CD4-positive, alpha-beta T cell treated with Interleukin-2 at 100 ng/mL for 4 hours (primary cell): ENCODE measurements around the gene UFSP1.

Experiments used
- DNase-seq: peaks from one replicate; pipeline ENCODE4 v3.0.0-alpha.2; 2020; ENCODE audit warnings: low spot score

UFSP1 gene

DNA sequence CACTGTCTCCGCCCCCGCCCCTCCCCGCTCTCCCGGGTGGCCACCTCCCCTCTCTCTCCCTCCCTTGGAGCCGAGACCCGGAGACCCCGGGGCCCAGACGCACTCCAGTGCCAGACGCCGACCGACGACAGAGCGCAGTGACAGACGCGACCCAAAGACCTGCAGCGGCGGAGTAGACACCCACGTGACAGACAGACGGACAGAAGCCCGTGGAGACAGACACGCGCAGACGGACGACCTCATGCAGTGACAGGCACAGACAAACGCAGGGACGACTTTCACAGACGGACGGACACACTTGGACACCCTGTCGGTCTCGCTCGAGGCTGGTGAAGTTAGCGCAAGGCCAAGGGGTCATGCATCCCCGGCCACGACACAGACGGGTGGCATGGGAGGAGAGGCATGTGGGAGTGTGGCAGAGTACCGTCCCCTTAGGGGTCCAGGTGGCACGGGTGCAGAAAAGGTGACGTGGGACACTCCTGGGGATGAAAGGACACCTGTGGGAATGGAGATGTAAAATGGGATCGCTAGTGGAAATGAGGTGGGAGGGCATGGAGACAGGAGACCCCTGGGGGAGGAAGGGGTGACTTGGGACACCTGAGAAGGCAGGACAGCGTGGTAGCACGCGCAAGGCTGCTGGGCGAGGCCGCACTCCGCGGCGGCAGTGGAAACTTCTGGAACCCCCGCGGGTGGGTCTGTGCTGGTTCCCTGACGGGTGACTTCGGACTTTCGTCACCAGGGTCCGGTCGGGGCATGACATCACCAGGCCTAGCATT lies 6.6 kb upstream of the UFSP1 start:
- DNase-seq = peak; percentile 24

GRCh38 chr7:100895701-100895955 lies 6.1 kb upstream of the UFSP1 start, which contains the start of gene ACHE:
Gene ACHE, minus strand, starts transcription at chr7:100895888. Its CDS starts 1,656 bp downstream, at chr7:100894232.
- no peak for DNase-seq

- DNase-seq = peak; percentile 54
Observed at GRCh38 chr7:100894860-100895700, 5.6 kb upstream of the UFSP1 start.

GRCh38 chr7:100893910-100894721 lies 4.6 kb upstream of the UFSP1 start:
- no peak for DNase-seq

DNA sequence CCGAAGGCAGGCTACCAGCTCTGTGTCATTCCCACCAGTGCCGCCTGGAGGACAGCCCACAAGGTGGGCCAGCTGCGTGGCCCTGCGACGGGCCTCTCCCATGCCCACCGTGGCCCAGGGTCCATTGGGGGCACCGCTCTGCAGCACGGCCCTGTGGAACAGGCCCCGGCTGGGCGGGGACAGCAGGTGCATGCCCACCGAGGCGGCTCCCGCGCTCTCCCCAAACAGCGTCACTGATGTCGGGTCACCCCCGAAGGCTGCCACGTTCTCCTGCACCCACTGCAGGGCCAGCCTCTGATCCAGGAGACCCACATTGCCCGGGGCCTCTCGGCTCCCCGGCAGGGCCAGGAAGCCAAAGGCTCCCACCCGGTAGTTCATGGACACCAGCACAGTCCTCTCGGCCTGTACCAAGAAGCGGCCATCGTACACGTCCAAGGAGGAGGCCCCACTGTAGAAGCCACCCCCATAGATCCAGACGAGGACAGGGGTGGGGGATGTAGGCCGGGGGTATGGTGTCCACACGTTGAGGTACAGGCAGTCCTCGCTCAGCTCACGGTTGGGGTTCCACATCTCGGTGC lies 3.9 kb upstream of the UFSP1 start:
- no peak for DNase-seq

DNA sequence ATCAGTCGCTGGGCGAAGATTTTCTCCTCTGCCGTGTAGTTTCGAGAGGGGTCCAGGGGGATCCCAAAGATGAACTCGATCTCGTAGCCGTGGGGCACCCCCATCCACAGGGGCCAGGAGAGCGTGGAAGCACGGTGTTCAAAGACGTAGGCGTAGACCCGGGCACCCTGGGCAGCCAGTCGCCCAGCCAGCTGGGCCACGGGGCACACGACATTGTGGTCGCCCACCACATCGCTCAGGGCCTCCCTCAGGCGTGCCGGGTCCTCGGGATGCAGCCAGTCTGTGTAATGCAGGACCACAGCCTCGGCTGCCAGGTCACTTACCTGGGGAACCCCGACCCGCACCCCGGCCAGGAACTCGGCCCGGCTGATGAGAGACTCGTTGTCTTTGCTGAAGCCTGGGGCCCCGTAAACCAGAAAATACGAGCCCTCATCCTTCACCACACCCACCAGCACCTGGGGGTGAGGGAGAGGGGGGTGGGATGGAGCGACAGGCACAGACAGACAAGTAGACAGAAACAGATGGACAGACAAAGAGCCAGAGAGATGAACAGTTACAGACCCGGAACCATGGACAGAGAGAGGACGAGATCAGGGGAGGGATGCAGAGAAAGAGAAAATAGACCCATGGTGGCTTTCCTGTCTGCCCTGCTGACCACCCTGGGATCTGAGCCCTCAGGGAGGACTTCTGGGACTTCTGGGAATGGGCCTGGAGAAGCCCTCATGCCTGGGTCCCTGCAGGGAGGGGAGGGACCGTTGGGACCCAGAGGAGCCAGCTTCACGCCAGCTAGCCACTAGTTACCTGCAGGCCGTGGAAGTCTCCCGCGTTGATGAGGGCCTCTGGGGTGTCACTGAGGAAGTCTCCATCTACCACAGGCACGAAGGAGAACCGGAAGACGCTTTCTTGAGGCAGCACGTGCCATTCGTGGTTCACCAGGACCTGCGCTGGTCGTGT lies 3.1 kb upstream of the UFSP1 start:
- DNase-seq = no peak

DNA sequence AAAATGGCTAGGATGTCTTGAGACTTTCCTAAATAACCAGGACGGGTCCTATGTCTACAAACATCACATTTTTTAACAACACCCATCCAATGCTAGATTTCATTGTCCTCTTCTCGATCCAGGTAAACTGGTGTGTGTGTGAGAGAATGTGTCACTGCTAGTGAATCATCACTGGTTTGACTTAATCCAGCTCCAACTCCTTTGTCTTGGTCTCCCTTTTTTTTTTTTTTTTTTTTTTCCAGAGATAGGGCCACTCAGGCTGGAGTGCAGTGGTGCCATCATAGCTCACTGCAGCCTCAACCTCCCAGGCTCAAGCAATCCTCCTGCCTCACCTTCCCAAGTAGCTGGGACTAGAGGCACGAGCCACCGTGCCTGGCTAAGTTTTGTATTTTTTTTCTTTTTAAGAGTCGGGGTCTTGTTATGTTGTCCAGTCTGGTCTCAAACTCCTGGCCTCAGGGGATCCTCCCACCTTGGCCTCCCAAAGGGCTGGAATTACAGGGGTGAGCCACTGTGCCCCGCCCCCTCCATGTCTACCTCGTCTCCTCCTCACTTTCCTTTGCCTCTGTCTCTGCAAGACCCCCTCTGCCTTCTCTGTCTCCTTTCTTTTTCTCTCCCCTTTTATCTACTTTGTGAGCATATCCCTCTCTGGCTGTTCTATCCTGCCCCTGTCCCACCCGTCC lies 2.2 kb upstream of the UFSP1 start:
- no peak for DNase-seq

DNA sequence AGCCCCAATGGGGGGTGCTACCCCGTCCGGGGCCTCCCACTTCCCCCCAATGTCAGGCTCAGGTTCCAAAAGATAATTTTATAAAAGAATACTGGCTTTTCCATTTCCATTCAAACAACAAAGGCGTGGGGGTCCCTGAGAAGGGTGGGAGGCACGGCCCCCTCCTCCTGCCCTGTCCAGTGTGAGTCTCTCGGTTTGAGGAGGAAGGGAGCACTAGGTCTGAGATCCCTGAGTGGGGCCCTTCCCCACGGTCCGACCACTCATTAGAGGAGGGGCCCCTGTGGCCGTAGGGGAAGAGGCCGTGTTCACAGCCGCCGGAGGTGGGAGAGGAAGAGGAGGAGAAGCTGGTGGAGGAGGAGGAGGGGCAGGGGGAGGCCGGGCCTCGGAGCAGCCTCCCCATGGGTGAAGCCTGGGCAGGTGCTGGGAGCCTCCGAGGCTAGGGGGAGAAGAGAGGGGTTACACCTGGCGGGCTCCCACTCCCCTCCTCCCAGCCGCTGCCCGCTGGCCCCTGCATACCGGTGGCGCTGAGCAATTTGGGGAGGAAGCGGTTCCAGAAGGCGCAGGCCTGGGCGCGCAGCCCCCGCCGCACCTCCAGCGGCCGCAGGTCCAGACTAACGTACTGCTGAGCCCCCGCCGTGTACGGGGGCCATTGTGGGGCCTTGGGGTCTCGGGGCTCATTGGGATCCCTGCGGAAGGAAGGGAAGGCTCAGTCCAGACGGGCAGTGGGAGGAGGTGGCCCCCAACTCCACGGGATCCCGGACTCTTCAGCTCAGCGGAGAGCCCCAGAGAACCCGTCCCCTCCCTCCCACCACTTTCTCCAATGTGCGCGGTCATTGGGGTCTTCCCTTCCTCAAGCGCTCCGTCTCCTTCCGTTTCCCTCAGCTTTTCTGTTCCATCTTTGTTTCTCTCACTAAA lies 1.4 kb upstream of the UFSP1 start:
- no peak for DNase-seq

DNA sequence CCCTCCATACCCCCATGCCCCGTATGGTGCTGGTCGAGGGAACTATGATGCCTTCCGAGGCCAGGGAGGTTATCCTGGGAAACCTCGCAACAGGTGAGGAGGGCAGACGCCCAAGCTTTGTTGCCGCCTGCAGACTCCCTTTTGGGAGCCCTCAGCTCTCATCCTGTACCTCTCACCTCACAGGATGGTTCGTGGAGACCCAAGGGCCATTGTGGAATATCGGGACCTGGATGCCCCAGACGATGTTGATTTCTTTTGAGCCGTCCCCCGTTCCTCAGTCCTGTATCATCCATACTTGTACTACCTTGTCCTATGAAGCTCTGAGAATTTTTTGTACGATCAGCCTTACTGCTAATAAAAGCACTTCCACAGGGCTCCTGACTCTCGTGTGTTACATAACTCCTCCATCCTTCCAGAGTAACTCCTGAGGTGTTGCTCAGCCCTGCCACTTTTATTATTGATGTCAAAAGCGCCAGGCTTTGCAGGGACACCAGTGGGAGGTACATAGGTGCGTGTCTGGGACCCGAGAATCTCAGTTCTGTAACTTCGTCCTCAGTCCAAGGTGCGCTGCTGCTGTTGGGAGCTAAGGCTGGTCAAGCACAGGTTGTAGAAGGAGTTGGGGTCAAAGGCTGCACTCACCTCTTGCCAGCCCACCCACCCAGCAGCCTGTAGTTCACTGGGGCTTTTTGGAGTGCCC lies 1.1 kb downstream of the UFSP1 start:
- no peak for DNase-seq

DNA sequence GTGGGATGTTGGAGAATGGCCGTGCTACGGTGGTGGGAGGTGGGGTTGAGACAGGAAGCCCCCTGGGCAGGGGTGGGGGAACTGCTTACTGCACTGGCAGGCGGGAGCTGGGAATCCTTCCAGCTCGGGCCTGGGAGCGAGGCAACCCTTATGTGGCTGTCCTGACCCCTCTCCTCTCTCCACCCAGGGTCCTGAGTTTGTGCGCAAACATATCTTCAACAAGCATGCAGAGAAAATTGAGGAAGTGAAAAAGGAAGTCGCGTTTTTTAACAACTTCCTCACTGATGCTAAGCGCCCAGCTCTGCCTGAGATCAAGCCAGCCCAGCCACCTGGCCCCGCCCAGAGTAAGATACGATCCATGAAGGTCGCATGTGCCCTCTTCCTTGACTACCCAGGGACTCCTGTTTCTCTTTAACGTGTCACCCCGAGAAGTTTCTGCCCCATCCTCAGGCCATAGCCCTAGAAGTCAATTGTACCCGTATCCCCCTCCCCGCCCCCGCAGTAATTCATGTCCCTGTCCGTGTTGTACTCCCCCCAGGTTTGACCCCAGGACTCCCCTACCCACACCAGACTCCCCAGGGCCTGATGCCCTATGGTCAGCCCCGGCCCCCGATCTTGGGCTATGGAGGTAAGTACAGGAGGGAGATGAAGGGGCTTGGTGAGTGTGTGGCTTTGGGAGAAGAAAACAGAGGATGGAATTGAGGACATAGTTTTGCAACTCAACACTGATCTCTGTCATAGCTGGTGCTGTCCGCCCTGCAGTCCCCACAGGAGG lies 1.8 kb downstream of the UFSP1 start:
- peak; percentile 61 for DNase-seq

DNA sequence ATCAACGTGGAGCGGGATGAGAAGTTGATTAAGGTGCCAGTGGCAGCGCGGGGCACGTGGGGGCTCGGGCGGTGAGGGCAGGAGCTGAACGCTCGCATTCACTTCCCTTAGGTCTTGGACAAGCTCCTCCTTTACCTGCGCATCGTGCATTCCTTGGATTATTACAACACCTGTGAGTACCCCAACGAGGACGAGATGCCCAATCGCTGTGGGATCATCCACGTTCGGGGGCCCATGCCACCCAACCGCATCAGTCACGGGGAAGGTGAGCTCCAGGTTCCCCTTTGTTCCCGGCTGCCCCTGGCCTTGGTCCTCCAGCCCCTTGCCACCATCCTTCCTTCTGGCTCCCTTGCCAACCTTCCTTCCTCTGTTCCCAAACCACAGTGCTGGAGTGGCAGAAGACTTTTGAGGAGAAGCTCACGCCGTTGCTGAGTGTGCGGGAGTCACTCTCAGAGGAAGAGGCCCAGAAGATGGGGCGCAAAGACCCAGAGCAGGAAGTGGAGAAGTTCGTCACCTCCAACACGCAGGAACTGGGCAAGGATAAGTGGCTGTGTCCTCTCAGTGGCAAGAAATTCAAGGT lies 2.5 kb downstream of the UFSP1 start:
- DNase-seq = peak; percentile 12

GRCh38 chr7:100886142-100886935 lies 3.2 kb downstream of the UFSP1 start:
- DNase-seq = no peak

GRCh38 chr7:100885440-100886141 lies 3.9 kb downstream of the UFSP1 start:
- no peak for DNase-seq

DNA sequence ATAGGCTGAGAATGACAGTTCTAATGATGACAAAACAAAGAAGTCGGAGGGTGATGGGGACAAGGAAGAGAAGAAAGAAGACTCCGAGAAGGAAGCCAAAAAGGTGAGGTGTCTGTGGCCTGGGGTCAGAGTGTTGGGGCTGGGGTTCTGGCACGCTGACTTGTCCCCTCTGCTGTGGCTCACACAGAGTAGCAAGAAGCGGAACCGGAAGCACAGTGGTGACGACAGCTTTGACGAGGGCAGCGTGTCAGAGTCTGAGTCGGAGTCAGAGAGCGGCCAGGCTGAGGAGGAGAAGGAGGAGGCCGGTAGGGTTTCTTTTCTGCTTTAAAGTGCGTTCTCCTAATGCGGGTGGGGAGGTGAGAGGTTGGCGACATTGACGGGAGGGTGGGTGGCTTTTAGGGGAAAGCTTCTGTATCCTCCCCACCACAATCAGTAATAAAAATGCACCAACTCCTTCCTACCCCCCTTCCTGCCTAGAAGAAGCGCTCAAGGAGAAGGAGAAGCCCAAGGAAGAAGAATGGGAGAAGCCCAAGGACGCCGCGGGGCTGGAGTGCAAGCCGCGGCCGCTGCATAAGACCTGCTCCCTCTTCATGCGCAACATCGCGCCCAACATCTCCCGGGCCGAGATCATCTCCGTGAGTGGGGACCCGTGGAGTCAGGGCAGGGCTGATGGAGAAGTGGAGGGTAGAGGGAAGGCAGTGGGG lies 4.6 kb downstream of the UFSP1 start:
- DNase-seq = peak; percentile 53

GRCh38 chr7:100882785-100883526 lies 6.6 kb downstream of the UFSP1 start:
- DNase-seq = no peak
